ENCODE measurements around the gene TRAPPC3L.

TRAPPC3L gene

GRCh38 chr6:116545651-116546050 is at the start of gene TRAPPC3L:
TRAPPC3L (minus strand) TSS chr6:116545684; CDS start chr6:116545514, 170 bp downstream.
- no peak for DNase-seq (ENCODE audit: low read depth)

- DNase-seq (ENCODE audit: low read depth): no peak
Observed at GRCh38 chr6:116595247-116595646, 49.8 kb upstream of the TRAPPC3L start.

DNA sequence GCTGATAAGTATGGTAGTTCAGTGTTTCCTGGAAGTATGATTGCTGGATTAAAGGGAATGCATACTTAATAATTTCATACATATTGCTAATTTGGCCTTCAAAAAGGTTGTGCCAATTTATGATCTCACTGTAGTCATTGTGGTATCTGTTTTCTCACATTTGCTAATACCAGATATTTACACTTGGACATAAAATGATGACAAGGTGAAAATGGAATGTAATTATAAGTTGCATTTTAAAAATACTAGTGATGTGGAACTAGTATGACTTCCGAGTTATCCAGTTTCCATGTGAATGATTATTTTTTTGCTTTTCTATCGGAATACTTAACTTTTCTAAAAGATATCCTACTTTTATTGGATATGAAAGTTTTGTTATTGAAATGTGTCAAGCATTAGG is 41.3 kb upstream of the TRAPPC3L start:
- no peak for DNase-seq (ENCODE audit: low read depth)

DNA sequence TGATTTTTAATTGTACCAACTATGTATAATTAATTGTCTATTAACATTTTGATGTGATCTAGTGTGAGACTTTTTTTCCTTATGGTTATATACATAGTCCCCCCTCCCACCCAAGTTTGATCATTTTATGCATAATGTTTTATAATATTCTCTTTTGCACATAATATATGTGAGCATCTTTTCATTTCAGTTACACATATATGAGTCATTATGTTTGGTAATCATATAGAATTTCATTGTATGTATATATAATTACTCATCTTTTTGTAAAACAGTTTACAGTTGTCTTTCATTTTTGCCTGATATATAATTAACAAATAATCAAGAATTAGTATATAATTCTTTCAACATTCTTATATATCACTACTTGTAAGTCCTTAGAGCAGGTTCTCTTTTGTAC is 40.8 kb upstream of the TRAPPC3L start:
- no peak for DNase-seq (ENCODE audit: low read depth)

- DNase-seq (ENCODE audit: low read depth): no peak
Observed at GRCh38 chr6:116580198-116580597, 34.7 kb upstream of the TRAPPC3L start.

- DNase-seq (ENCODE audit: low read depth): no peak
Observed at GRCh38 chr6:116579143-116579542, 33.7 kb upstream of the TRAPPC3L start.

- DNase-seq (ENCODE audit: low read depth): no peak
Observed at GRCh38 chr6:116578335-116578734, 32.9 kb upstream of the TRAPPC3L start.

DNA sequence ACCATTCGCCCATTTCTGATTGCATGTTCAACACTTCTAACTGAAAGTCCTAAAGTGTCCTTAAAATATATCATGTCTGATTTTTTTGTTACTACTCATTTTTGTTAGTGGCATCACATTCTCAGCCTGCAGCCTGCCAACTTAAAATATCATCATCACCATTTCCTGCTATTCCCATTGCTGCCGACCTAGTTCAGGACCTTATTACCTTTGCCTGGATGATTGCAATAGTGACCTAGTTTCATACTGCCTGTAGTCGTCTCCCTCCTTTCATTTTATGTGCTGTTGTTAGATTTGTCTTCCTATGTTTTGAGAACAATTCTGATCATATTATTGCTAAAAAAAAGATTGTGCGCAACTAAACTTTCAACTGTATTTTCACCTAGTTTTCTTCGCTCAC is 32.0 kb upstream of the TRAPPC3L start:
- DNase-seq (ENCODE audit: low read depth): no peak

- no peak for DNase-seq (ENCODE audit: low read depth)
Observed at GRCh38 chr6:116575227-116575626, 29.7 kb upstream of the TRAPPC3L start.

- DNase-seq (ENCODE audit: low read depth): no peak
Observed at GRCh38 chr6:116572162-116572561, 26.7 kb upstream of the TRAPPC3L start.

GRCh38 chr6:116571683-116572000 is 26.2 kb upstream of the TRAPPC3L start:
- DNase-seq (ENCODE audit: low read depth): no peak

DNA sequence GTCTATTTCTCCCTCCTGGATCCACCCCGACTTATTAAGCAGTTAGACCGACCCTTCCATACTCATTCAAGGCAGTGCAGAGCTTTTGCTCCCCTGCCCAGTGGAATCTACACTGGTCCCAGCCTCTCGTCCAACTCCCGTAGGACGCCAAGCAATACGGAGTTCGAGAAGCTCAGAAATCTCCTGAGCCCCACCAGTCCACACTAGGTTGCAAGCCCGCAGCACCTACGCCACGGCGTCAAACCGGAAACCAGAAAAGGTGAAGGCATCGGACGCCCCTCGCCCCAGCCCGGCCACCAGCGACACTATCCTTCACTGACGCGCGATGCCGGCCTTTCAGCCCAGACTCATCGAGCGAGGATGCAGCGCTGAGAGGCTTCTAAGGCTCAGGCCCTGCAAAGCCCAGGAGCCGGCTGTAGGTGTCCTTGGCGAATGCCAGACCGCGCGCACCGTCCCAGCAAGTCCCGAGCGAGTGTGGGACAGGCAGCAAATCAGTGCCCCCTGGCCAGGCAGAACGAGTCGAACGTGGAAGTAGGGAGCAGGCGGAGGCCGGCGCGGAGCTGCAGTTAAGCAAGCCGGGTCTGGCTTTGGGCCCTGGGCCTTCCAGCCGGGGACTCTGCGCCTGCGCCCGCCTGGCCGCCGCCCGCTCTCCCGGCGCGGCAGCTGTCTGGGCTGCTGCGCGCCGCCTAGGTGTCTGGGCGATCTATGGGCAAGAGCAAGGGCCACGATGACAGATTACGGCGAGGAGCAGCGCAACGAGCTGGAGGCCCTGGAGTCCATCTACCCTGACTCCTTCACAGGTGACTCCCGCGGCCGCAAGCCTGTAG is 25.6 kb upstream of the TRAPPC3L start, which contains the start of gene RWDD1:
RWDD1 (plus strand) TSS at position 649 of the 827 bp plus-strand sequence; CDS start at position 728, 79 bp downstream.
- DNase-seq (ENCODE audit: low read depth): peak; percentile 97

- DNase-seq (ENCODE audit: low read depth): no peak
Observed at GRCh38 chr6:116568821-116569755, 23.6 kb upstream of the TRAPPC3L start.

- no peak for DNase-seq (ENCODE audit: low read depth)
Observed at GRCh38 chr6:116568111-116568510, 22.6 kb upstream of the TRAPPC3L start.

- no peak for DNase-seq (ENCODE audit: low read depth)
Observed at GRCh38 chr6:116564921-116565872, 19.7 kb upstream of the TRAPPC3L start.

DNA sequence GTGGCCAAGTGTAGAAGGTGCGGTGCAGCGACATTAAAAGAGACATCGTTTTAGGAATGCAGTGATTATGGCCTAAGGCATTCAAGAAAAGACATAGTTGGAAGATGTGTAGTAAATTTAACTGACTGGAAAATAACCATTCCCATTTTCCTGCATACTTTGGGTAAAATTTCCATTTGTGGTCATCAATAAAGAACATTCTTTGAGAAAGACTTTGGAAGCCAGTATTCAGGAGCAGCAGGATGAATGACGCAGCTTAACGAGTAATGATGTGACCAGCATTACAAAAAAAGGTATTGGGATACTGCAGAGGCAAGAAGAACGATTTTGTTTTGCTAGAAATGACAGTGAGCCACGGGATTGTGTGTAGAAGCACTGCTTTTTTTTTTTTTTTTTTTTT is 18.8 kb upstream of the TRAPPC3L start:
- no peak for DNase-seq (ENCODE audit: low read depth)

GRCh38 chr6:116563830-116564229 is 18.3 kb upstream of the TRAPPC3L start:
- no peak for DNase-seq (ENCODE audit: low read depth)

DNA sequence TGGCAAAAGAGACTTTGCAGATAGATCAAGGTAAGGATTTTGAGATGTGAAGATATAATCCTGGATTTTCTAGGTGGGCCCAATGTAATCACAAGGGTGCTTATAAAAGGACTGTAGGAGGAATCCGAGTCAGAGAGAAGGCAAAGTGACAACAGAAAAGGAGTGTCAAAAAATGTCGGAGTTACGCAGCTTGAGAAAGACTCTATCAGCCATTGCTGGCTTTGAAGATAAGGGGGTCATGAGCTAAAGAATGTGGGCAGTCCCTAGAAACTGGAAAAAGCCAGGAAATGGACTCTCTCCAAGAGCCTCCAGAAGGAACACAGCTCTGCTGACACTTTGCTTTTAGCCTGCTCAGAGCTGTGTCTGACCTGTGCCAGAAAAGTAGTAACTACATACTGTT is 17.1 kb upstream of the TRAPPC3L start:
- DNase-seq (ENCODE audit: low read depth): no peak

DNA sequence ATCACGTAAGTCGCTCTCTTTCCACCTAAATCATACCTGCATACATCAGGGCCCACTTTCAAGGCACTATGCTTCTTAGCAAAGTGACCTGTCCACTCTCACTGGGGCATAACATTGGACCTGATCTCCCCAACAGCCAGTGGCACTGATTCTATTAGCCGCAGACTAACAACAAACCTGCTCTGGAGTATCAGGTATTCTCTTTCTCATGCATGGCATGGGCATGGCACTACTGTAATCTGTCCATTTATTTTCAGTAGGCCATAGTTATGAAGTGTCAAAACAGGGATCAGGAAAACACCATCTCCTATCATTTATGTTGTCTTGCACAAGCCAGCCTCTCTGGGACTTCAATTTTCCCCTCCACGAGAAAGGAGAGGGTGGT is 16.5 kb upstream of the TRAPPC3L start:
- DNase-seq (ENCODE audit: low read depth): no peak

GRCh38 chr6:116561377-116562018 is 16.0 kb upstream of the TRAPPC3L start:
- DNase-seq (ENCODE audit: low read depth): no peak

DNA sequence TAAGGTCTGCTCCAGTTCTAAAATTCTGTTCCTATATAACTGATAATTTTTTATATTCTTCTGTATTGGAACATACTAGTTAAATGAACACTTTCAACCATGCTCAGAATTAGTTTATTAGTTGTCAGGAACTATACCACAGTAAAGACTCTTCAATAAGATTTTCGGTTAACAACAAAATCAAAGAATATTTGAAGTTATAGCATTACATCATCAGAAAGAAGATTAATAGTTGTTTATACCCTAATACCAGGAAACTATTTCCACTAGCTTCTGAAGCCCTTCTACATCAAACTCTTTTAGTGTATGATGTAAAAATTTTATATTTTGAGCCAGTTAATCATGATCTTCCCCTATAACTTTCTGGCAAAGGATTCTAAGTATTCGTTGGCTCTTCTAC is 14.6 kb upstream of the TRAPPC3L start:
- DNase-seq (ENCODE audit: low read depth): no peak

All from HS-27A (cell line).